ENCODE measurements around the gene NAP1L5. TPM values are rescaled to one million over a fixed set of nuclear protein-coding genes. Genes with fewer than 3 reads are reported as not detected.

The NAP1L5 gene
- total RNA-seq, 2 experiments from 2014 or later: 5.4 to 5.8 TPM

GRCh38 chr4:88736264-88736663, 38.6 kb upstream of the NAP1L5 start:
- ATAC-seq (no peak), DNase-seq (no peak)
- CTCF ChIA-PET: interaction anchor here (1.4 kb wide), 2 partner anchors 9 to 197 kb away, joined by 3 to 4 read pairs; no protein-coding TSS in a partner anchor
- POLR2A ChIA-PET: no interaction called here
- peaks cover 17% of the 10 kb centered on the region for H3K4me1 Mint-ChIP-seq (ENCODE audit: low read depth)
- no peak overlapping the region for H3K27ac Mint-ChIP-seq
- intact Hi-C loops (cut with micrococcal nuclease): no loop called here
- no peaks in the 10 kb centered on the region for H3K9me3 Mint-ChIP-seq
- TF ChIP-seq CTCF (IDR thresholded peaks at IDR 0.05): no peak
- no peaks in the 10 kb centered on the region for H3K36me3 Mint-ChIP-seq (ENCODE audit: low read depth)
- H3K27me3 Mint-ChIP-seq: no peaks in the 10 kb centered on the region
- H3K4me3 Mint-ChIP-seq: no peak overlapping the region

- Mint-ChIP-seq H3K9me3 (no peaks in the 10 kb centered on the region), H3K4me1 (ENCODE audit: low read depth) (peaks cover 17% of the 10 kb centered on the region), H3K27me3 (no peaks in the 10 kb centered on the region), H3K36me3 (ENCODE audit: low read depth) (no peaks in the 10 kb centered on the region), H3K27ac (no peak overlapping the region), H3K4me3 (no peak overlapping the region)
- no peak for TF ChIP-seq CTCF (IDR thresholded peaks at IDR 0.05)
- ATAC-seq: no peak
- DNase-seq: no peak
- ChIA-PET POLR2A (no interaction called here), CTCF (interaction anchor here (1.3 to 1.5 kb wide), 2 partner anchors 84 to 196 kb away, joined by 4 to 5 read pairs; no protein-coding TSS in a partner anchor)
- intact Hi-C loops (cut with micrococcal nuclease): no loop called here
Measured at GRCh38 chr4:88735564-88735963, 37.9 kb upstream of the NAP1L5 start.

- CTCF ChIA-PET: interaction anchor here (1.3 to 1.5 kb wide), 2 partner anchors 85 to 195 kb away, joined by 4 to 5 read pairs; no protein-coding TSS in a partner anchor
Measured at GRCh38 chr4:88734403-88734949, 36.8 kb upstream of the NAP1L5 start.

GRCh38 chr4:88732714-88733368, 35.2 kb upstream of the NAP1L5 start:
- ATAC-seq (no peak), DNase-seq (no peak)
- Mint-ChIP-seq H3K36me3 (ENCODE audit: low read depth) (no peaks in the 10 kb centered on the region), H3K9me3 (no peaks in the 10 kb centered on the region), H3K27ac (no peak overlapping the region), H3K4me3 (no peak overlapping the region), H3K27me3 (no peaks in the 10 kb centered on the region), H3K4me1 (ENCODE audit: low read depth) (peaks cover 8% of the 10 kb centered on the region)
- intact Hi-C loops (cut with micrococcal nuclease): no loop called here
- TF ChIP-seq CTCF (IDR thresholded peaks at IDR 0.05): no peak
- CTCF ChIA-PET: interaction anchor here (1.5 kb wide), 1 partner anchor 74 kb away, joined by 3 read pairs; no protein-coding TSS in a partner anchor
- POLR2A ChIA-PET: interaction anchor here (0.7 kb wide), 1 partner anchor 41 kb away, joined by 3 read pairs; no protein-coding TSS in a partner anchor

More at GRCh38 chr4:88734403-88734949, 36.8 kb upstream of the NAP1L5 start:
- H3K4me1 Mint-ChIP-seq (ENCODE audit: low read depth): peaks cover 17% of the 10 kb centered on the region
- H3K36me3 Mint-ChIP-seq (ENCODE audit: low read depth): no peaks in the 10 kb centered on the region
- DNase-seq (peak; percentile 6), ATAC-seq (no peak)
- TF ChIP-seq CTCF (IDR thresholded peaks at IDR 0.05): no peak
- no peak overlapping the region for H3K4me3 Mint-ChIP-seq
- H3K27ac Mint-ChIP-seq: no peak overlapping the region
- no peaks in the 10 kb centered on the region for H3K9me3 Mint-ChIP-seq
- intact Hi-C loops (cut with micrococcal nuclease): no loop called here
- POLR2A ChIA-PET: no interaction called here
- no peaks in the 10 kb centered on the region for H3K27me3 Mint-ChIP-seq

GRCh38 chr4:88731381-88731780, 33.8 kb upstream of the NAP1L5 start:
- ATAC-seq (no peak), DNase-seq (no peak)
- TF ChIP-seq CTCF (IDR thresholded peaks at IDR 0.05): no peak
- Mint-ChIP-seq H3K27ac (no peak overlapping the region), H3K27me3 (no peaks in the 10 kb centered on the region), H3K9me3 (no peaks in the 10 kb centered on the region), H3K4me3 (no peak overlapping the region), H3K36me3 (ENCODE audit: low read depth) (no peaks in the 10 kb centered on the region), H3K4me1 (ENCODE audit: low read depth) (no peaks in the 10 kb centered on the region)
- ChIA-PET CTCF (interaction anchor here (1.1 to 1.5 kb wide), 5 partner anchors 10 to 192 kb away, joined by 3 to 4 read pairs (median 3); no protein-coding TSS in a partner anchor), POLR2A (no interaction called here)
- intact Hi-C loops (cut with micrococcal nuclease): no loop called here

Measured in activated CD8-positive, alpha-beta T cell treated with anti-CD3 and anti-CD28 coated beads for 36 hours (primary cell).